NCI-H146 treated with DMSO at 0.1 percent for 48 hours (cell line): Measurements from ENCODE around the gene LRRC25.
A peak's percentile ranks its signal among the peaks of the same experiment; 100 is the strongest.

Experiments
- DNase-seq: peaks from one replicate; lab custom pipeline; 2025; ENCODE audit not compliant: unreplicated experiment; lab: John Stamatoyannopoulos, UW

LRRC25 gene

DNA sequence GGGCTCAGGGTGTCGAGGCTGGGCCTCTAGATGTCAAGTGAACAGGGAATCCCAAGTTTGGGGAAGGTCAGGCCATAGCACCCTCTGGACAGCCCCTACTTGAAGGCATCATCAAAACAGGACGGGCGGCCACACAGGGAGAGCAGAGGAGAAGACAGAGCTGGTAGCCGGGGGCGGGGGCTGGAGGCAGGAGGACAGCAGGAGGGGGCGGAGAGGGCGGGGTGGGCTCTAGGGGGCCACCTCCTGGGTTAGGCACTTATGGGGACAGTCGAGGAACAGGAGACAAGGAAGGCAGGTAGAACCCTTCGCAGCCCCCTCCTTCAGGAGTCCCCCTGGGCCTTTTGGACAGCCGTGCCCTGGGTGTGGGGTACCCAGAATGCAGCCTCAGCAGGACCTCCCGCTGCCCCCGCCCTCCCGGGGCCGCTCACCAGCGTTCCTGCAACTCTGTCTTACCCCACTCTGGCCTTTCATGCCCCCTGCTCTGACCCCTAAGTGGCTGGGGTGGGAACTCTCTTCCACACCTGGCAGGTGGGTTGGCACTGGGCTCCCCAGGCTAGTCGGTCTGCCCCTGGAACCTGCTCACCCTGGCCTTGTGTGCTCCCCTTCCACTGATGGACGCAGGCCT is 27.6 kb upstream of the LRRC25 start:
- DNase-seq: no peak

DNA sequence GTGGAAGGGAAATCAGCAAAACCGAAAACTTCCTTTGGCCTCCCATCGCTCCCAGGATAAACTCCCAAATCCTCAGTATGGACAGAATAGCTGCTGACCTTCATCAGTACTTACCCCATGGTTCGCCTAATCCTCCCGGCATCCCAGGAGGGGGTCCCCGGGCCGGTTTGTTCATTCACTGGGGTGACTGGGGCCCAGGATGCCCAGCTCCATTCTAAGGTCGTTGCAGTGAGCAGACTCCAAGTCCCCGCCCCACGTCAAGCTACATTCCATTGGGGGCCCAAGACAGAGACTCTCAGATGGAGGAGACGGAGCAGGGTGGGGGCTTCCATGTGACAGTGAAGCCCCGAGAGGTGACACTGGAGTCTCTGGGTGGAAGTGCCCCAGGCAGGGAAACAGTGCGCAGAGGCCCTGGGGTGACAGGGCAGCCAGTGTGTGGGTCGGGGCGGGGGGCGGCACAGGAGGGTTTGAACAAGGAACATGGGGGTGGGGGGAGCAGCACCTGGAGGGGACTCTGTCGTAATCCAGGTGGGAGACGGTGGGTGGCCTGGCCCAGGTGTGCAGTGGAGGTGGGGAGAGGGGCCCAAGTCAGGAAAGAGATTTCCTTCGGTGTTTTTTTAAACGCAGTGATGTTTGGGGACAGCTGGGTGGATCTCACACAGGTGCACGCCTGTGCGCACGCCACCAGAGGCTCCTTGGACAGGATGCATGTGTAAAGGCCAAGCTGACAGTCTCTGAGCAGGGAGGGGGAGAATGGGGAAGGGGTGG is 26.9 kb upstream of the LRRC25 start:
- DNase-seq: no peak

DNA sequence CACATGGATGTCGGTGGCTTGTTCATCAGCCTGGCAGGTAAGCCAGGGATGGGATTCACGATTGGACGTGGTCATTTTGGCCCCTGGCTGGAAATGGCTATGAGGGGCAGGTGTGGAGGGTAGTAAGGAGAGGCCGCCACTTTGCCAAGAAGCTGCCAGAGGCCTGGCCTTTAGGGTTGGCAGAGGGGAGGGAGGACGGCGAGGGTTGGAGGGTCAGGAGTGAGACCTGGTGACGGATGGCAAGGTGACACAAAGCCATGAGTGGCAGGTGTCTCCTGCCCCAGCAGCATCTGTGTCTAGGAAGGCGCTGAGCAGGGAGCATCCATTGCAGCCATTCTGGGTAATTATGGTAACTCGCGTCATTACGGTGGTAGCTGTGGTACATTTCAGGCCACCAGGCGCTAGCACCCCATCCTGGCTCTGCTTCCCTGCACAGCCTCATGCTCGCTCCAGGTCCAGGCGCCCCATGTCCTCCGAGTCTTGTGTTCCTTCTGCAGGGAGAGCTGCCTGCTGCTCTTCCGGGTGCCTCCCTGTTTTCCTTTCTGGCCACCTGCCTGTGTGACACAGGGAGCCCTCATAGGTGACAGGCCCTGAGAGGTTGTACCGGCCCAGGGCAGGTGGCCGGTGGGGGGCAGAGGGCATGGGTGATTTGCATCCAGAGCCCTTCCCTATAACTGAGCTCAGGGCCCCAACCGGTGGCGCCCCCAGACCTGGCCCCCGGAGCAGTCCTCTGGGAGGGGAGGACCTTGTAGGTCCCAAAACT is 26.0 kb upstream of the LRRC25 start:
- DNase-seq: no peak

DNA sequence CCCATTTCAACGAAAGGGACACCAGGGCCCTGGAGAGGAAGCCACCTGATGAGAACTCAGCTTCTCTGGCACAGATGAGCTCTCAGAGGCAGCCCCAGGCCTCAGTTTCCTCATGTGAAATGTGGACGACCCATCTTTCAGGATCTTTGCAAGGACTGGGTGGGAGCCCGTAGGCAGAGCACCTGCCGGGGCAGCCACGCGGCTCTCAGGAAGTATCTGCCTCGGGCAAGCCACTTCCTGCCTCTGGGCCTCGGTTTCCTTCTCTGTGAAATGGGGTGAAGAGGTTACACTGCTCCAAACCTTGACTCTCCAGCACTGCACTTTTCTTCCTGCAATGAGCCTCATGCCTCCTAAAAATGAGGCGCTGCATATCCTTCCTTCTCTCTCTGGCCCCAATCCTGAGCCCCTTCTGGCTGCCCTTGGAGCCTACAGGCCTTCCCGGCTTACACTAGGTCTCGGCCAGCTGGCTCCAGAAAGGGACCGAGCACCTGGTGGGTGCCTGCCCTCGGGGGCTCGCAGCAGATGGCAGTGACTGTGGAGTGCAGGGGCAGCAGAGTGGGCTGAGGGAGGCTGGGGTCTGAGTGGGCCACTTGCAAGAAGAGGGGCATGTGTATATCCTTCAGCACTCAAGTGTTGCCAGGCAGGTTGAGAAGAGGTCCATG is 25.2 kb upstream of the LRRC25 start:
- no peak for DNase-seq

DNA sequence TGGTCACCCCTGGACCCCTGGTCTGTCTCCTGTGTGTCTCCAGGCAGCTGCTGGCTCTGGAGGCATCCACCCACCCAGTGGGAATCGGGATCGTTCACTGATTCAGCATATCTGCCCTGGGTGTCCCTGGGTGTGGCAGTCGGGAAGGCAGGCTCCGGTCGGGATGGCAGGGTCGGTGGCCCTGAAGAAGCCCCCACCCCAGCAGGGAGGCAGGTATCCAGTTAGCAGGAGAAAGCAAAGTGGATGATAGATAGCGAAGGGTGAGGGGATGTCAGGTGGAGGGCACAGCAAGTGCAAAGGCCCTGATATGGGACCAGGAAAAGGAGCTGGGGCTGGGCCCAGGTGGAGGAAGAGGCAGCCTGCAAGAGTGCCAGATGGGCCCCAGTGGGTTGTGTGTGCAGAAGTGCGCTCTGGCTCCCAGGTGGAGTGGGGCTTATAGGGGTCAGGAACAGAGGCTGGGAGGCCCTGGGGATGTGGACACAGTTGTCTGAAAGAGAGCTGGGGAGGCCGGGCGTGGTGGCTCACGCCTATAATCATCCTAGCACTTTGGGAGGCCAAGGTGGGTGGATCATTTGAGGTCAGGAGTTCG is 24.0 kb upstream of the LRRC25 start:
- DNase-seq: no peak

DNA sequence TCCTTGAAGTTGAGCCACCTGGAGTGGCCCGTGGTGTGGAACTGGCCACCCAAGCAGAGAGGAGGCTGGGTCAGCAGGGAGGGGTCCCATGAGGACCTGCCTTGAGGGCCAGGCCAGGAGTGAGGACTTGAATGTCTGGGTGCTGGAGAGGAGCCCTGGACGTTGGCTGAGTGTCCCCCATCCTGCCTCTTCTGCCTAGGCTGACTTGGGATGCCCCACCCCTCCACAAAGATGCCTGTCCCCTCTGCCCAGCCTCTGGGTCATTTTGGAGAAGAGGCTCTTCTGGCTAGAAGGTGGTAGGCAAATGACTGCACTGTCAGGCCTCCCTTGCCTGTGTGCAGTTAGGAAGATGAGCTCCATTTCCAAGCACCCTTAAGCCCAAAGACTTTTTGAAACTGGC is 23.5 kb upstream of the LRRC25 start:
- no peak for DNase-seq

DNA sequence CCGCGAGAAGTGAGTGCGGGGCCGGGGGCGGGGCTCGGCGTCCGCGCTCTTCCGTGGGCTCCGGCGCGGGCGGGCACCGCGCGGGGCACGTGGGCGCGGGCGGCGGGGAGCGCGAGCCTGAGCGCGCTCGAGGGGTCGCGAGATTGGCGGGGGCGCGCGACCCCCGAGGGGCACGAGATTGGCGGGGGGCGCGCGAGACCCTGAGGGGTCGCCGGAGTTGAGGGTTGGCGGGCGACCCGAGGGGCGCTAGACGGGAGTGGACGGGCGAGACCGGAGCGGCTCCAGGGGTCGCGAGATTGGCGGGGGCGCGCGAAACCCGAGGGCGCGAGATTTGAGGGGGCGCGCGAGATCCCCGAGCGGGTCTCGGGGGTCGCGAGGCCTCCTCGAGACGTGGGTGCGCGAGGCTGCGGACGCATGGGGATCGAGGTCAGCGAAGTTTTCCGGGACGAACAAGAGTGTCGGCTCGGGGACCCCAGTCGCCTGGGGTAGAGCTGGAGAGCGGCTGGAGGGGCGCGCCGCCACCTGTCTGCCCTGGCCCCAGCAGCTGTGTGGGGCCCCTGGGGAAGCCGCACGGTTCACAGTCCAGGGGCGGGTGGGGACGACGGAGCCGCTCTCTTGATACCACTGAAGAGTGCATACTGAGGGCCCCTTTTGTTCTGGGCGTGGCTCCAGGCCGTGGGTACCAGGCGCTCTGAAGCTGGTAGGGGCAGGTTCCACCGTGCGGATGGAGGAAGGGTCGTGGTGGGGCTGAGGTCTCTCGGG is 22.5 kb upstream of the LRRC25 start:
- no peak for DNase-seq

DNA sequence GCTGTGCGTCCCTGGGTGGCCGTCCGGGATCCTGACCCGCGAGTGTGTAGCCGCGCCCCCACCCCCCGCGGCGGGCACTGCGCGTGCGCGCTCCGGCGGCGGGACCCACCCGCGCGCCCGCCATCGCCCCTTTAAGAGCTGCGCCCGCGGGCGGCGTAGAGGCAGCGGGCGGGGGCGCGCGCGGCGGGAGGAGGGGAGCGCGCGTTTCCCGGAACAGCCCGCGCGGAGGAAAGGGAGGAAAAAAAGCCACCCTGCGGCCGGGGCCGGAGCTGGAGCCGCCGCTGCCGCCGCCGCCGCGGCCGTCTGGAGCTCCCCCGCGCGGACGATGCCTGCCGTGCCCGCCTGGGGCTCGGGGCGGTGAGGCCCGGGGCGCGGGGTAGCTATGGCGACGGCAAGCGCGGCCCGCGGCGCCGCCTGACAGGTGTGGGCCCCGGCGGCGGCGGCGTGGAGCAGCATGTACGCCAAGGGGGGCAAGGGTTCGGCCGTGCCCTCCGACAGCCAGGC is 21.8 kb upstream of the LRRC25 start, which contains the start of gene SSBP4:
SSBP4 (plus strand) TSS at position 204 of the 504 bp plus-strand sequence; CDS start at position 455, 251 bp downstream.
- DNase-seq: peak; percentile 53

DNA sequence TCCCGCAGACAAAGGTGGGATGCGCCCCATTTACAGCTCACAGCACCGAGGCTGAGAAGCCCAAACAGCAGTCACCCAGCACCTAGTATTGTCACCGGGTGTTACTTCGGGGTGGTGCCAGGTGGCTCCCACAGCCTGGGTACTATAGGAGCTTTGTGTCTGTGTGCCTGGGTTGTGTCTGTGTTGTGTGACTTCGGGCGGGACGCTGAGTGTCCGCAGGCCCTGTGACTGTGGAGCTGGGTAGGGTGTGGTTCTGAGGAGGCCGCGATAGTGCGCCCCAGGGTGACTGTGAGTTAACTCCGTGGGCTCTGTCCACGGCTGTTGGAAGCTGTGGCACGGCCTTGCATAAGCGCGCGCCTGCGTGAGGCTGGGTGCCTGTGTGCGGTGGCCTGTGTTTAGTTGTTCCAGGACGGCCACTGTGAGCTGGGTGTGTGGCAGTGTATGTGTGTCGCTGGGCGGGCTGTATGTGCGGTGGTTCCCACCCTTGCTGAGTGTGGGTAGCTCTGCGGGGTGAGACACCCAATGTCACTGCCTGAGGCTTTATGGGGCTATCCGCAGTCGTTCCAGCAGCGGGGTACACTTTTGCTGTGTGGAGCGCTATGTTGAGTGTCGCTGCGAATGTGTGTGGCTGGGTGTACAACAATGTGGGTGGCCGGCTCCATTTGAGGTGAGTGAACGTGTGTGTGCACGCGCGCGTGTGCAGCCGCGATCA is 21.2 kb upstream of the LRRC25 start:
- no peak for DNase-seq

DNA sequence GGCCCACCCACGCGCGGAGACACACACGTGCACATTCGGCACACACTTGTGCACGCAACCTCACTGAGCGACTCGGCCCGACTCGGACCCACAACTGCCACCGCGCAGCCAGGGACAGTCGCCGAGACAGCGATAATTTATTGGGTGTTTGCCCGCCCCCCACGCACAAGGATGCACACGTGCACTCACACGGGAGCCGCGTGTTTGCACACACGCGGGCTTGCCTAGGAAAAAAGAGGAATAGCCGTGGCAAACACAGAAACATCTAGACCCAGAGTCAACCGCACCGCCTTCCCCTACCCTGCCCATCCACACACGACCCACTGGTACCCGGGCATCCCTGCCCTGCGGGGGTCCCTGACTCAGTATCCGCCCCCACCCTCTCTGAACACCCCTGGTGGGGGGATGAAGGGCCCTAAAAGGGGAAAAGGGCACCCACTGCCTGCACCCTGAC is 20.6 kb upstream of the LRRC25 start:
- no peak for DNase-seq

DNA sequence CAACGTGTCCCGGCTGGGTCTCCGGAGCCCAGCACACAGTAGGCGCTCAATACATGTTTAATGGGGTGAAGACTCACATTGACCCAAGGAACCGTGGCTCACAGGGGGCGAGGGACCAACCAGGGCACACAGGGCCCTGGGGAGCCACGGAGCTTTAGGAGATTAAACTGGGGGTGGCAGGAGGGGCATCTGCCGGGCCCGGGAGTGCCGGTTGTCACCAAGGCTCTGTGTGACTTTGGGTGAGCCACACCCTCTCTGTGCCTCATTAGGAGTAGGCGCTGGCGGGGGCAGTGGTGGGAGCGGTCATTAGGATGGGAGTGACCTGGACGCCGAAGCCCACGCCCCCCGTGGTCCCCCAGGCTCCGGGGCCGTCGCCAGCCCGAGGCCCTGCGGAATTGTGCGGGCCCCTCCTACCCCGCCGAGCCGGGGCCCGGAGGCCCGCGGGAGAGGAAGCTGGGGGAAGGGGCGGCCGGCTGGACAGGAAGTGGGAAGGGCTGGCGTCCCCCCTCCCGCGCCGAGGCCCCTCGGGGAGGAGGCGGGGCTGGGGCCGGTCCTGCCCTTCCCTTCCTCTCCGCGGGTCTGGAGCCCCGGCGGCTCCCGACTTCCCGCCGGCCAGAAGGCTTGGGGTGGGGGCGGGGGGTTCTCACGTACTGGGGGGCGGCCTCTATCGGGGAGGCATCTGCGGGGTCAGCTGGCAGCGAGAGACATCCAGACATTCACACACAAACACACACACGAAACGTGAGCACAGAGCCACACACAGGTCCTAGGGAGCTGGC is 20.0 kb upstream of the LRRC25 start:
- peak; percentile 81 for DNase-seq

DNA sequence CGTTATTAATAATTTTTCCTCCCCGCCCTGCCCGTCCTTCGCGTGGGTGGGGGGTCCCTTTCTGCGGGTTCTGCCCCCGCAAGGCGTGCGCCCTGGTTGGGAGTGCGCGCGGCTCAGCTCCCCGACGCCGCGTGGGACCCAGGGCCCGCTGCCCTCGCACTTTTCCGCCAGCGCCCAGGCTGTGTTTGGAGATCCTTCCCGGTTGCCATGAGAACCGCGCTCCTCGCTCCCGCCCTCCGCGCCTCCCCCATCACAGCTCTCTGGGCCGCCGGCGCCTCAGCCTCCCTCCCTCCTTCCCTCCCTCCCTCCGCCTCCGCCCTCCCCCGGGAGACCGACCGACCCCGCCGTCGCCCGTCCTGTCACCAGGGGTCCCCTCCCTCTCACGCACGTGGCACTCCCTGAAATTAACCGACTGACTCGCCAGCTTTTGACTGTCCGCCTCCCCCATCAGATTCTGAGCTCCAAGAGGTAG is 19.4 kb upstream of the LRRC25 start:
- DNase-seq: peak; percentile 77

DNA sequence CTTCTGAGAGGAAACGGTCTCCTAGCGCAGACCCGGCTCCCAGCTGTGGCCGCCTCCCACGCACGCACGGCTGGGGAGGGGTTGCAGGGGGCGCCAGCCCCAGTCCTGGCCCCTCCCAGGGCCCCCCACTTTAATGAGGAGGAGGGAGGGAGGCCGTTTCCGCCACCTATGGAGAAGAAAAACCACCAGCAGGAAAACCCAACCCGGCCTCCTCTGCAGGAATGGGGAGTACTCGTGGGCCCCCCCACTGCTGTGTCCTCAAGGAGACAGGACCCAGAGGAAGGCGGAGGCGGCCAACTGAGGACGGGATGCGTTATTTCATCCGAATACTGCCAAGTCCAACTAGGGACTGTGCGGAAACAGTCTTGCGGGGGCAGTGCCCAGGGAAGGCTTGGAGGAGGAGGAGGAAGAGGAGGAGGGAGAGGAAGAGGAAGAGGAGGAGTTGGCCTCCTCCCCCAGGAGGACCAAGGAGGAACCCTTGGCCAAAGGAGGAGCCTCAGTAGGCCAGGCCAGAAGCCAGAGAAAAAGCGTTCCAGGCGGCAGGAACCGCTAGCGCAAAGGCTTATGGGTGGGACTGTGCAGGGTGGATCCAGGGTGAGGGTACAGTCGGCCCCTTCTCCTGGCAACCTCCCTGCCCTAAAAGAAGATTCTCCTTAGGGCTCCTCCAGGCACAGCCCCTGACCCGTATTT is 17.9 kb upstream of the LRRC25 start:
- no peak for DNase-seq

DNA sequence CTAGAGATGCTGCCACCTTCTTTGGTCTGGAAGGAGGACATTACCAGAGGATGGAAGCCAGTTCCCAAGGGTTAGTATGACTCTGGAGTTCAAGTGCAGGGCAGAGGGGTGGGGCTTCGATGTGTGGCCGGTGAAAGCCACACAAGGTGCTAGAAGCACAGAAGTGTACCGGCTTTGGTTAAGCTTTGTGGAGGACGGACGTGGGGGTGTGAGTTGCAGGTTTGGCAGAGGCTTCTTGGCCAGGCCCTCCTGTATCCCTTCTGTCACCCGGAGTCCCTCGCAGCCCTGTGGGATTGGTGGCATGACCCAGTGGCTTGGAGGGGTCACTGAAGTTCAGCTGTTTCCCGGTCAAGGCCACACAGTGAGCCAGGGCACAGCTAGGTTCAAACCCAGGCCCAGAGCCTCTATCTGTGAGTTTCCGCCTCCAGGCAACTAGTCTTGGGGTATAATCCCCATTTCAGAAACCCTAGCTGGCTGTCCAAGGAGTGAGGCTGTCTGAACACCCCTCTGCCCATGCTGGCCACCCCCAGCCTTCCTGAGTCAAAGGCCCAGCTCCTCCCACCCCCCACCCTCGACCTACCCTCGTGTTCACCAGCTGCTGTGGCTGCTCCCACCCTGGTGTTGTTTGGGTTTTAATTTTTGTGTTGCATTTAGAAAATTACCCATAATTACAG is 17.2 kb upstream of the LRRC25 start:
- DNase-seq: peak; percentile 58

DNA sequence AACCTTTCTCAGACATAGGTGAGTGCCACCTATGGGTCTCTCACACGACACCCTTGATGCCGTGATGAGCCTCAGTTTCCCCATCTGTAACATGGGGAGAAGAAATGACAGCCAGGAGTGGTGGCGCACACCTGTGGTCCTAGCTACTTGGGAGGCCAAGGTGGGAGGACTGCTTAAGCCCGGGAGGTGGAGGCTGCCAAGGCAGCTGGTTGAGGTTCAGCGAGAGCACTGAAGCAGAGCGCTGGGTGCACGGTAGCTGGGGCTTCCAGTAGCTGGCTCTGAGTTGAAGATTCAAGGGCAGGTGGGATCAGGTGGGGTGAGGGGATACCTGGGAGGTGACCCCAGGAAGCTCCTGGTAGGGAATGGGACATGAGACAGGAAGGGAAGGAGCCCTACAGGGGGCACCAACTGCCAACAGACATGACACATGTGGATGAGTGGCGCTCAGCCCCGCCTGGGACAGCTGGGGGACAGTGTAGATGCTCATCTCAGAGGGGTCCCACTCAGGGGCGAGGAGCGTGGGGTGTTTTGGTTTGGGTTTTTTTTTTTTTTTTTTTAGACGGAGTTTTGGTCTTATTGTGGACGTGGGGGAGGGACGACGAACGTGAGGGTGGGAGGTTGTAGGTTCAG is 15.3 kb upstream of the LRRC25 start:
- DNase-seq: no peak

DNA sequence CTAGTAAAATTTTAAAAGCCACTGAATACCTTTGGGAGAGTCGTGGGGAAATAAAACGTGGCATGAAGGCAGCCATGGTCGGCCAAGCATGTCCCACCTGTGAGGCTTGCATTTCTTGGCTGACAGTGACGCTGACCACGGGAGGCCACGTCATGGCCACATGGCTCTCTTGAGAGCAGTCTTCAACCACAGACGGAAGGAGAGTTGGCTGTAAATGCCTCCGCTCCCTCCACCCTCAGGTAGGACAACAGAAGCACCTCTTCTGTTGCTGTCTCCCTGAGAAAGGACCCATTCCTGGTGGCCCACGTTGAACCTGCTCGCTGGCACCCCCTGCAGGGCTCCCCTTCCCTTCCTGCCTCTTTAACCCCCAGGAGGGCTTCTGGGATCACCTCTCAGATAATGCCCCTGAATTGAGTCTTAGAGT is 10.6 kb upstream of the LRRC25 start:
- peak; percentile 37 for DNase-seq

DNA sequence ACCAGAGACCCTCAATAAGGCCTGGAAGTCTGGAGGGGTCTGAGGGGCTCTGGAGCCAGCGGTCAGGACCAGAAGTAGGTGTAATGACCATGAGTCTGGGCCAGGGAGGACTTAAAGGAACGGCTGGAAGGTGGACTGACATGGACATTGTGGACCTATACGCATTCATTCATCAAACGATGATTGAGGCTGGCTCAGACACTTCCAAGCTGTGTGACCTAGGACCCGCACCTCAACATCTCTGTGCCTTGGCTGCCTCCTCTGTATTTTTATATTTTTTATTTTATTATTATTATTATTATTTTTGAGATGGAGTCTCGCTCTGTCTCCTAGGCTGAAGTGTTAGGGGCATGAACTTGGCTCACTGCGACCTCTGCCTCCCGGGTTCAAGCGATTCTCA is 9.3 kb upstream of the LRRC25 start:
- DNase-seq: no peak
